ENCODE data around the gene CYP19A1. TPM values are rescaled to one million over a fixed set of nuclear protein-coding genes. Genes with fewer than 3 reads are reported as not detected.

The CYP19A1 gene
- total and polyA plus RNA-seq, 2 of the 8 experiments (the other 6 are each of a cell fraction or from before 2014, with no cell fraction given), result not detected

DNA sequence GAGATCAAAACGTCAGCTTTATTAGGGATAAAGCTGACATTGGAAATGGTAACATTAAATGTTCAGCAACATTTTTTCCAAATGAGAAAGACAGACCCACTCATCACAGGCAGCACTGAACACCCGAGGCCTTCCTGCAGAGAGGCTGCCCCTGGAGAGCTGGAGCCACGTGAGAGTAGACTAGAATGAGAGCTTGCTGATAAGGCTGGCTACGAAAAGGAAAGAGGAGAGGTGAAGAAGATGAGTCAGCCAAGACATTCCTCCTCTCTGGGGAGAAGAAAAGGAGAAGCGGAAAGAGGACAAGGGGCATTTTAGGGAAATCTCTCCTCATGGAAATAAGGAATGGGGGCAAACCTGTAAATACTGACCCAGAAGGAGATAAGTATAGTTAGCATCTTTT lies 7.3 kb downstream of the CYP19A1 start:
- WGBS, 2 experiments (ENCODE audit: extremely low coverage in 1 of 2, insufficient coverage in 1 of 2, insufficient read length in 1 of 2, insufficient replicate concordance in 2 of 2, low coverage in 1 of 2, low lambda C conversion rate in 2 of 2, missing lambda C conversion rate in 1 of 2), result 87% methylated on average over 5 of the region's 5 CpGs; no CpG with 5 or more reads in 1 of the 2 experiments
- Histone ChIP-seq H2BK15ac (ENCODE audit: low read length) (no peak overlapping the region), H3K79me1 (ENCODE audit: low read depth, low read length) (no peaks in the 10 kb centered on the region), H3K9me3 (ENCODE audit: insufficient read depth in 2 of 2, low read depth in 1 of 2, low read length in 1 of 2) (no peaks in the 10 kb centered on the region), H2BK20ac (ENCODE audit: low read length) (no peak overlapping the region), H2BK5ac (ENCODE audit: low read depth, low read length) (no peak overlapping the region), H3K4me3 (ENCODE audit: extremely low read depth in 1 of 4, insufficient read depth in 2 of 4, low read depth in 3 of 4, low read length in 4 of 4) (no peak overlapping the region), H4K5ac (ENCODE audit: insufficient read length, low read depth, low read length) (no peak overlapping the region), H3K4me1 (replicated peaks in 1 of 4; ENCODE audit: control insufficient read depth in 3 of 4, insufficient read depth in 4 of 4, low read length in 3 of 4) (no peaks in the 10 kb centered on the region), H3K36me3 (ENCODE audit: control insufficient read depth in 2 of 4, insufficient read depth in 4 of 4, low read length in 3 of 4) (no peaks in the 10 kb centered on the region), H3K23me2 (ENCODE audit: low read depth, low read length) (no peaks in the 10 kb centered on the region), H3K18ac (ENCODE audit: extremely low read depth, low read length) (no peak overlapping the region), H3K23ac (ENCODE audit: insufficient read length) (no peak overlapping the region), H2BK120ac (replicated peaks; ENCODE audit: low read depth, low read length) (no peak overlapping the region), H4K91ac (replicated peaks; ENCODE audit: insufficient read length, low read length) (no peak overlapping the region), H3K56ac (replicated peaks; ENCODE audit: insufficient read length, low read depth, low read length) (no peak overlapping the region), H2BK12ac (ENCODE audit: low read depth, low read length) (no peak overlapping the region), H2AFZ (ENCODE audit: low read length) (no peak overlapping the region), H3K79me2 (ENCODE audit: control insufficient read depth in 1 of 2, insufficient read depth in 2 of 2, low read length in 2 of 2) (no peaks in the 10 kb centered on the region), H3K27me3 (replicated peaks in 1 of 4; ENCODE audit: control insufficient read depth in 3 of 4, extremely low read depth in 1 of 4, insufficient read depth in 3 of 4, low read length in 3 of 4) (no peaks in the 10 kb centered on the region; a peak in 1 of 7 replicates), H3K9ac (replicated peaks in 1 of 4; ENCODE audit: extremely low read depth in 1 of 4, low read depth in 3 of 4, low read length in 3 of 4) (no peak overlapping the region), H4K20me1 (replicated peaks in 1 of 2; ENCODE audit: control insufficient read depth in 1 of 2, insufficient read depth in 2 of 2, low read length in 2 of 2) (no peaks in the 10 kb centered on the region), H2AK5ac (ENCODE audit: low read depth, low read length) (no peak overlapping the region), H3K27ac (ENCODE audit: low read depth, low read length) (no peak overlapping the region), H3K14ac (ENCODE audit: insufficient read length) (no peak overlapping the region), H3K4me2 (ENCODE audit: insufficient read depth in 1 of 2, low read depth in 2 of 2, low read length in 2 of 2) (no peak overlapping the region), H4K8ac (ENCODE audit: extremely low read depth, insufficient read depth, low read length) (no peak overlapping the region), H3K4ac (replicated peaks; ENCODE audit: insufficient read length, low read depth, low read length) (no peak overlapping the region)
- TF ChIP-seq RBBP5 (IDR thresholded peaks at IDR 0.05; ENCODE audit: borderline replicate concordance, low read depth, low read length) (no peak), SIX5 (IDR thresholded peaks at IDR 0.05; ENCODE audit: low read depth, low read length) (no peak), CBX8 (IDR thresholded peaks at IDR 0.05; ENCODE audit: borderline replicate concordance, low read depth, low read length) (no peak)
- FAIRE-seq, result no peak
- CTCF ChIA-PET (ENCODE audit: partially characterized antibody), result interaction anchor here (0.8 to 1.3 kb wide), 3 partner anchors 45 to 71 kb away, joined by 3 to 5 read pairs (median 4); no protein-coding TSS in a partner anchor
- no peak for DNase-seq (ENCODE audit: low read depth in 1 of 2, low spot score in 2 of 2)
- POLR2A ChIA-PET (ENCODE audit: partially characterized antibody), result no interaction called here
